AML-193 (cell line): Measurements from ENCODE around the gene PPFIBP1.
"Not testable (repeated sequence)": the region's sequence is repeated elsewhere in the genome, so short reads cannot be mapped to it uniquely, and the experiment has no call there.

Source experiments
- DNase-seq, 2 experiments: peaks; one replicate each; lab custom pipeline; 2025; lab: John Stamatoyannopoulos, UW

The PPFIBP1 gene

GRCh38 chr12:27566626-27567025 is 42.6 kb downstream of the PPFIBP1 start:
- no peak for DNase-seq

- no peak for DNase-seq
Observed at GRCh38 chr12:27571463-27571862, 47.5 kb downstream of the PPFIBP1 start.

GRCh38 chr12:27572486-27573255 is 48.7 kb downstream of the PPFIBP1 start:
- no peak for DNase-seq

GRCh38 chr12:27573972-27574371 is 50.0 kb downstream of the PPFIBP1 start:
- no peak for DNase-seq

GRCh38 chr12:27575090-27575761 is 51.2 kb downstream of the PPFIBP1 start:
- no peak for DNase-seq

GRCh38 chr12:27575762-27576118 is 51.7 kb downstream of the PPFIBP1 start:
- DNase-seq, result no peak

GRCh38 chr12:27576667-27577347 is 52.8 kb downstream of the PPFIBP1 start:
- DNase-seq, result no peak

GRCh38 chr12:27577688-27578087 is 53.7 kb downstream of the PPFIBP1 start:
- DNase-seq, result no peak

- no peak for DNase-seq
Observed at GRCh38 chr12:27578689-27579372, 54.8 kb downstream of the PPFIBP1 start.

GRCh38 chr12:27580561-27581330 is 56.7 kb downstream of the PPFIBP1 start:
- DNase-seq, result no peak

GRCh38 chr12:27581331-27581671 is 57.3 kb downstream of the PPFIBP1 start:
- not testable (repeated sequence) for DNase-seq

- not testable (repeated sequence) for DNase-seq
Observed at GRCh38 chr12:27581833-27582232, 57.8 kb downstream of the PPFIBP1 start.

GRCh38 chr12:27582445-27582844 is 58.4 kb downstream of the PPFIBP1 start:
- not testable (repeated sequence) for DNase-seq

- no peak for DNase-seq
Observed at GRCh38 chr12:27583057-27583797, 59.2 kb downstream of the PPFIBP1 start.

- DNase-seq, result no peak
Observed at GRCh38 chr12:27583981-27584380, 60.0 kb downstream of the PPFIBP1 start.

GRCh38 chr12:27585739-27586265 is 61.8 kb downstream of the PPFIBP1 start:
- no peak for DNase-seq

GRCh38 chr12:27588075-27588730 is 64.2 kb downstream of the PPFIBP1 start:
- DNase-seq, result not testable (repeated sequence)

GRCh38 chr12:27588776-27589175 is 64.8 kb downstream of the PPFIBP1 start:
- DNase-seq, result no peak

GRCh38 chr12:27589419-27589818 is 65.4 kb downstream of the PPFIBP1 start:
- no peak for DNase-seq

GRCh38 chr12:27591698-27592097 is 67.7 kb downstream of the PPFIBP1 start:
- not testable (repeated sequence) for DNase-seq
